GM19023 (cell line): ENCODE data around the gene SPHK1.

Experiments
- ATAC-seq: cut with Tn5 transposase; IDR thresholded peaks from one replicate; pipeline ENCODE4 v1.9.1; 2021; ENCODE audit warnings: mild to moderate bottlenecking, moderate library complexity; ENCODE audit not compliant: unreplicated experiment

The SPHK1 gene

DNA sequence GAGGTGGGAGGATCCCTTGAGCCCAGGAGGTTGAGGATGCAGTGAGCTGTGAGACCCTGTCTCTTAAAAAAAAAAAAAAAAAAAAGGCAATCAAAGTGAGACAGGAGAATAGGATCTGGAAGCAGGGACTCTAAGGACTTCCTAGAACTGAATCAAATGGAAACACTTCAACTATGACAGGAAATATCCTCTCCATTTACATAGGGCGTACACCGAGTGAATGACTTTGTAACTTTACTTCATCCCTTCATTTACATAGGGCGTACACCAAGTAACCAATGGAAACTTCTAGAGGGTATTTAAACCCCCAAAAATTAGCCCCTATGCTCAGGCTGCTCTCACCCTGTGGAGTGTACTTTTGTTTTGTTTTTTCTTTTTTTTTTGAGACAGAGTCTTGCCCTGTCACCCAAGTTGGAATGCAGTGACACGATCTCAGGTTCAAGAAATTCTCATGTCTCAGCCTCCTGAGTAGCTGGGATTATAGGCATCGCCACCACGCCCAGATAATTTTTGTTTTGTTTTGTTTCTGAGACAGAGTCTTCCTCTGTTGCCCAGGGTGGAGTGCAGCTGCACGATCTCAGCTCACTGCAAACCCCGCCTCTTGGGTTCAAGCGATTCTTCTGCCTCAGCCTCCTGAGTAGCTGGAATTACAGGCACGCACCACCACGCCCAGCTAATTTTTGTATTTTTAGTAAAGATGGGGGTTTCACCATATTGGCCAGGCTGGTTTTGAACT, 21.1 kb upstream of the SPHK1 start:
- no peak for ATAC-seq

DNA sequence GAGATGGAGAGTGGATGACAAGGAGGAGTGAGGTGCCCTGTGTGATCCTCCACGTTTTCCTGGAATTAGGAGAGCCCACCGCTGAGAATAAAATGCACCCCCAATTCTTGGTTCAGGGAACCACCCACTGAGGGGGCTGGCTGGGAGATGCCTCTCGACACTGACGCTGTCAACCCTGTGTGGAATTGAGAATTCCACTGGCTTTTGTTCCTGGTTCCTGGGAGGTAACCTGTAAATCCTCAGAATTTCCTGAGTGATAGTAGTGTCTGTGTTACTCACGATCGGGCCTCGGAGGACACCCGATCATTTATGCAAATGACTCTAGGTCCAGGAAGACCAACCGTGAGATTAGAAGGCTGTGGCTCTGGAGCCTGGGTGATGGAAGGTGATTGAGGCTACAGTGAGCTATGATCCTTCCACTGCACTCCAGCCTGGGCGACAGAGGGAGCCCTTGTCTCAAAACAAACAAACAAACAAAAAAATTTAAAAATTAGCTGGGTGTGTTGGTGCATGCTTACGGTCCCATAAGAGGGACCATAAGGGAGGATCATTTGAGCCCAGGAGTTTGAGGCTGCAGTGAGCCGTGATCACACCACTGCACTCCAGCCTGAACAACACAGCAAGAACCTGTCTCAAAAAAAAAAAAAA, 19.0 kb upstream of the SPHK1 start:
- no peak for ATAC-seq

DNA sequence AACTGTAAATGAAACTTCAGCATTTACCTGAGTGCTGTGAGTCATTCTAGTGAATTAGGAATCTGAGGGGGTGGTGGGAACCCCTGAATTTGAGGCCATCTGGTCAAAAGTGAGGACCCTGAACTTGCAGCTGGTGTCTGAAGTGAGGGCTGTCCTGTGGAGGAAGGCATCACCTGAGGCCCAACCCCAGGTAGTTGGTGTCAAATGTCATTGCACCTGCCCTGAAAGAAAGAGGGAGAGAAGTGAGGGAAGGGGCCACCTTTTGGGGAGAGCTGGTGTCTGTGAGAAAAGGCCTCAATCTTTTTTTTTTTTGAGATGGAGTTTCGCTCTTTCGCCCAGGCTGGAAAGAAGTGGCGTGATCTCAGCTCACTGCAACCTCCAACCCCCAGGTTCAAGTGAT, 18.2 kb upstream of the SPHK1 start:
- ATAC-seq = no peak

DNA sequence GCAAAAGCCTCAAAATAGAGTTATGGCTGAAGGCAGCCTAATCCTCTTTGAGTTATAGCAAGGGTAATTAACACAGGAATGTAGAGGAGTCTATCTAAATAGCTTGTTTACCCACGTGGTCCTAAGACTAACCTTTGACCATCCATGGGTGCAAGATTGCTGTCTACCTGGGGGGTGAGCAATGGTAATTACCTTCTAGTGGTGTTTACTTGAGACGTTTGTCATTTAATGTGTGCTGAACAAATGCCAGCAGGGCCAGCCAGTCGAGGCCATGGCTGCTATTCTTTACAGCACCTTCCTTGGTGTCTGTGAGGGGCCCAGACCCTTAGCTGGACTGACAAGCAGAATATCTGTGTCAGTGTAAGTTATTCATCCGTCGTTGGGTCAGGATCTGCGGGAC, 16.8 kb upstream of the SPHK1 start:
- ATAC-seq = no peak

DNA sequence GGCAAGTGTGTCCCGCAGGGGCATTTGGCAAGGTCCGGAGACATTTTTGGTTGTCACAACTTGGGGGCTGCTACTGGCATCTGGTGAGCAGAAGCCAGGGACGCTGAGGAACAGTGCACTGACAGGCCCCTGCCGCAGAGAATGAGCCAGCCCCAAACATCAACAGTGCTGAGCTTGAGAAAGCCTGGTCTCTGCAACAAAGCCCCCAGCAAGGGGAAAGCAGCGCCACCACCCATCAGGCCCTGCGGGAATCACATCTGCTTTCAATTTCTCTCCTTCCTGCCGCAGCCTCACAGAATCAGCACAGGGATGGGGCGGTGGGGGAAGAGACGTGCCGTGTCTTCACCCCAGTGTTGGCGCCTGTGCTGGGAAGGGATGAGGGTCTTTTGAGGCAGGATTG, 15.9 kb upstream of the SPHK1 start:
- no peak for ATAC-seq

DNA sequence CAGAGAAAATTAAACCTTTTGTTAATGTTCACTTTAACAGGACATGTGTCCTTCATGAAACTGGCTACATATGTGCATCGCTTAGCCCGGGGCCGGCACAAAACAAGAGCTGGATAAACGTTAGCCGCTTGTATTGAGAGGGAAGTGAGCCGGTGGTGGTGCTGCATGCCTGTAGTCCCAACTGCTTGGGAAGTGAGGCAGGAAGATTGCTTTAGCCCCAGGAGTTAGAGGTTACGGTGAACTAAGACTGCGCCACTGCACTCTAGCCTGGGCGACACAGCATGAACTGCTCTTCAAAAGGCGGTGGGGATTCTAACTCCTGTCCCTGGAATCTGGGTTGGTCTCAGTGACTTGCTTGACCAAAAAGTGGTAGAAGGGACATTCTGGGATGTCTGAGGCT, 15.0 kb upstream of the SPHK1 start:
- no peak for ATAC-seq

DNA sequence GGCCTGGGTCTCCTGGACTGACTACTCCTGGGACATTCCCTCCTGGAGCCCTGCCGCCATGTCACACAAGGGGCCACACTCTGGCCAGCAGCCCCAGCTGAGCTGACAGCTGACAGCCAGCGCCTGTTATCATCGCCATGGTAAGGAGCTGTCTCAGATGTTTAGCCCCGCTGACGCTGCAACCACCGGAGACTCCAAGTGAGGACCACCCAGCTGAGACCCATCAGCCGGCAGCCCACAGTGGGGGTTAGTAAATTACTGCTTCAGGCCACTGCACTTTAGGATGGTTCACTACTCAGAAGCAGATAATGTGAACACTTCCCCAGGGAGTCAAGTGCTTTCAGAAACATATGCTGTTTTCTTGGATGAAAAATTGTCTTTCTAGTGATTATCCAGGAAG, 14.6 kb upstream of the SPHK1 start:
- ATAC-seq = no peak

DNA sequence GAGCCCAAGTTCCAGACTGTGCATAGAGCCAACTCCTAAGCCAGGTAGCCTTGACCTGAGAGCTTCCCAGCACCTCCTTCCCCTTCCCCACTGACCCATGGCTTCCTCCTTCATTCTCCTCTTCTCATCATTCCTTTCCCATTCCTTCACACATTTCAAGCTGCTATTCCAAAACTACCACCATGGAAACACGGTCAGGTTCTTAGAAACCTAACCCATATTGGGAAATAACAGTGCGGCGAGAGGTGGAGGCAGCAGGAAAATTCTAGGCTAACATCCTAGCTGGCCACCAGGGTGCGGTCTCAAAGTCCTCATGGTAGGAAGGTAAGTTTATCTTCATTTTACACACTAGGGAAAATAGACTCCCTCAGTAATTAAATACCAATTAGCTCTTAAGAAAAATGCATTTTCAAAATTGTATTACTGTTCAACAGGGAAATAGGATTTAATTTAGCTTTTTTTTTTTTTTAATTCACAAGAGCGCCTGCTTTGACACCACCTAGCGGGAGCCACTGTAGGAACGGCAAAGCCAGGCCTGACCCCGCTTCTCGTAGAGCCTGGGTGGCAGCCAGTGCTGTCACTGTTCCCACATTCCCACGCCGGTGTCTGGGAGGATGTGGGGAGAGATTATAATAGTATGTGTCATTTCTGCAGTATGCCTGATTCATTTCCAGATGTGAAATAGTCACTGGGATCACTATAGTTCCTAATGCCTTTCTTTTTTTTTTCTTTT, 14.0 kb upstream of the SPHK1 start:
- ATAC-seq = no peak

DNA sequence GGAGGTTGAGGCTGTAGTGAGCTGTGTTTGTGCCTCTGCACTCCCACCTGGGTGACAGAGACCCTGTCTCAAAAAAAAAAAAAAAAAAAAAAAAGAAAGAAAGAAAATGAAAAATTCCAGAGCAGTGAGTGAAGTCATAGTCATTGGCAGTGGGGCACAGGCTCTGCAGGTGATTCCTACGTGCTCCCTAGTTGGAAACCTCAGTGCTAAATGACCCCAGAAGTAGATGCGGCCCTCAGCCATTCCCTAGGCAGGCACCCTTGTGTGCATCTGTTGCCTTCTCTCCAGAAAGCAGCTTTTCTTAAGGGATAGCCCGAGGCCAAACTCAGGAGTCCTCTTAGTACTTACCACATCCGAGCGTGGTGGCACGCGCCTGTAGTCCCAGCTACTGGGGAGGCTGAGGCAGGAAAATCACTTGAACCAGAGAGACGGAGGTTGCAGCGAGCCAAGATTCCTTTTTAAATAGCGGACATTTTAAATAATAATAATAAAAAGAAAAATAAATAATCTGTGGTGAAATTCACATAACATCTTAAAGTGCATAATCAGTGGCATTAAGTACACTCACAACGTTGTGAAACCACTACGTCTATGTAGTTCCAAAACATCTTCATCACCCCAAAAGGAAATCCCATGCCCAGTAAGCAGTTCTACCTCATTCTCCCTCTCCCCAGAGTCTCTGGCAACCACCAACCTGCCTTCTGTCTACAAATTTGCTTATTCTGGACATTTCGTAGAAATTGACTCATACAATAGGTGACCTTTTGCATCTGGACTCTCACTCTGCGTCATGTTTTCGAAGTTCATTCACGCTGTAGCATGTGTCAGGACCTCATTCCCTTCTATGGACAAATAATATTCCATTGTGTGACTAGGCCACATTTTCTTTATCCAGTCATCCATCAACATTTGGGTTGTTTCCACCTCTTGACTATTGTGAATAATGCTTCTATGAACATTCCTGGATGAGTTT, 12.5 kb upstream of the SPHK1 start:
- ATAC-seq = no peak

DNA sequence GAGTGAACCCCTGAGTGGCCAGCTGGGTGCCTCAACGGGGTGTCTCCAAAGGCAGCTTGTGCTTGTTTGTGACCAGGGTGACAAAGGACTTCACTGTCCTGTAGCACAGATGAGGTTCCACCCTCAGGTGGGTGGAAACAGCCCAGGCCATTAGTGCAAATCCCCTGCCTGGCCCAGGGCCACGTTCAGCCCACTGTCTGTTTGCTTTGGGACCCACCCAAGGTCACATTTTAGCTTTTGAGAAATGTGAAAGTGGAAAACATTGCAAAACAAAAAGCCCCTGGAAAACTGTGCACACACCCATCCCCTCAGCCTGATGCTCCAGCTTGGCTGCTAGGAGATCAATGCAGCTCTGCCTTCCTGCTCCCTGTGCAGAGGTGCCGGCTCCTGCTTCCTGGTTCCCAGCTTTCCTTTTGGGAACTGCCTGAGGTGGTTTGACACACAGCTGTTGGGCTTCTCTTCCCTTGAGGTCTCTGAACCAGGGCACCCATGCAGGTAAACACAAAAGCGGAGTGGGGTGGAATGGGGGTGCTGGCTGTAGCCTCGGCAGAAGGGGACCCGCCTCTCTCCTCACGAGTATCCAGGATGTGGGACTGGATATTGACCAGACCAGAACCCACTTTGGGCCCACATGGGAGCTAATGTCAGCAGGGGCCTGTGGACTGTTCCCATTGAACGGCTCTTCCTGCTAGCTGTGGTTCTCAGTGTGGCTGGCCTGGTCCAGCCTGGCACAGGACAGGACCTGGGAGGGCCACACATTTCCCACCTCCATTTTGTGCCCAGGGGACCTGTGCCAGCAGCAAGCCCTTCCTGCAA, 7.9 kb upstream of the SPHK1 start:
- ATAC-seq = no peak

DNA sequence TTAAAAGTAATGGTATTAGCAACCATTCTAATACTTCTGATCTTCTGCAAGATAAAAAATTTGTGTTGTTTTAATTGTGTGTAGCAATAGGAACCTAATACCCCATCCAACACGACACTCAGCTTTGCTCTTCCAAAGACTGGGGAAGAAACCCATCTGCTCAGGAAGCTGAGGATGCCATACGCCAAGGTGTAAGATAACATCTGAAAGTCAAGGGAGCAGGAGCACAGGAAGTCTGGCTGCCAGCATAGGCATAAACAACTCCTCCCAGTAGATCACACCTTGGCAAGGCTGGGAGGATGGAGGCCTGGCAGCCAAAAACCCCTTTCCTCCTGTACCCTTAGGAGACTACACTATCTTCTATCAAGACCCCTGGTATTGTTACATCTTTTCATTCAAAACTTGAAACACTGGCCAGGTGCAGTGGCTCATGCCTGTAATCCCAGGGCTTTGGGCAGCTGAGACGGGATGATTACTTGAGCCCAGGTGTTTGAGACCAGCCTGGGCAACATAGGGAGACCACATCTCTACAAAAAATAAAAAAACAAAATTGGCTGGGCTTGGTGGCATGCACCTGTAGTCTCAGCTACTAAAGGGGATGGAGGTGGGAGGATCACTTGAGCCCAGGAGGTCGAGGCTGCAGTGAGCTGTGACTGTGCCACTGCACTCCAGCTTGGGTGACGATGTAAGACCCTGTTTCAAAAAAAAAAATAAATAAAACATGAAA, 5.7 kb upstream of the SPHK1 start:
- ATAC-seq = no peak

DNA sequence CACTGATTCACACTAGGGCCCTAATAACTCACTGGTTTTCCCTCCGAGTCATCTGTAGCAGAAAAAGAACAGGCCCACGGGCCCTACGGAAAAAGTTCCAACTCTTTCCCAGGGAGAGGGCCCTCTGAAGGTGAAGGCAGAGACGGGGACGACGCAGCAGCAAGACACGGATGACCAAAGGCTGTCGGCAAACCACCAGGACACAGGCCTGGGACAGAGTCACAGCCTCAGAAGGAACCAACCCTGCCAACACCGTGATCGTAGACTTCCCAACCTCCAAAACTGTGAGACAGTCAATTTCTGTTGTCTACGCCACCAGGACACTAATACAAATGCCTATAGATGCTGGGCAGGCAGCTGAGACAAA, 5.2 kb upstream of the SPHK1 start:
- ATAC-seq = no peak

DNA sequence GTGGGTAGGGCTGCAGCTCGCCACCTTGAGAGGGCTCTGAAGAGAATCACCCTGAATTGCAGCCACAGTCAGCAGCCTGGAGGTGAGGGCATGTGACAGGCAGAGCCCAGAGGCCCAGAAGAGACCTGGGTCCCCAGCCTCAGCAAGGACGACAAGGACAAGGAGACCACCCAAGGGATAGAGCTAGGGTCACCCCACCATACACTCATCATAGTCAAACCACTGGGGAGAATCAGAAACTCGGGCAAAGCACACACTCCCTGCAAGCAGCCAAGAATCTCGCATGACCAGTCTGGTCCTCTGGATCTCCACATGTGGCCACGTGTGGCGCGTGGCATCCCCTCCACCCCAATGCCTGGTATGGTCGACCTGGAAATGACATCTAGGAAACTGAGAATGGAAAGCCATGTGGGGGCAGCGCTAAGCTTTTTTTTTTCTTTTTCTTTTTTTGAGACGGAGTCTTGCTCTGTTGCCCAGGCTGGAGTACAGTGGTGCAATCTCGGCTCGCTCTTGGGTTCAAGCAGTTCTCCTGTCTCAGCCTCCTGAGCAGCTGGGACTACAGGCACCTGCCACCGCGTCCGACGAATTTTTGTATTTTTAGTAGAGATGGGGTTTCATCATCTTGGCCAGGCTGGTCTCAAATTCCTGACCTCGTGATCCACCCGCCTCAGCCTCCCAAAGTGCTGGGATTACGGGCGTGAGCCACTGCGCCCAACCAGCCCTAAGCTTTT, 4.6 kb upstream of the SPHK1 start:
- ATAC-seq = no peak

DNA sequence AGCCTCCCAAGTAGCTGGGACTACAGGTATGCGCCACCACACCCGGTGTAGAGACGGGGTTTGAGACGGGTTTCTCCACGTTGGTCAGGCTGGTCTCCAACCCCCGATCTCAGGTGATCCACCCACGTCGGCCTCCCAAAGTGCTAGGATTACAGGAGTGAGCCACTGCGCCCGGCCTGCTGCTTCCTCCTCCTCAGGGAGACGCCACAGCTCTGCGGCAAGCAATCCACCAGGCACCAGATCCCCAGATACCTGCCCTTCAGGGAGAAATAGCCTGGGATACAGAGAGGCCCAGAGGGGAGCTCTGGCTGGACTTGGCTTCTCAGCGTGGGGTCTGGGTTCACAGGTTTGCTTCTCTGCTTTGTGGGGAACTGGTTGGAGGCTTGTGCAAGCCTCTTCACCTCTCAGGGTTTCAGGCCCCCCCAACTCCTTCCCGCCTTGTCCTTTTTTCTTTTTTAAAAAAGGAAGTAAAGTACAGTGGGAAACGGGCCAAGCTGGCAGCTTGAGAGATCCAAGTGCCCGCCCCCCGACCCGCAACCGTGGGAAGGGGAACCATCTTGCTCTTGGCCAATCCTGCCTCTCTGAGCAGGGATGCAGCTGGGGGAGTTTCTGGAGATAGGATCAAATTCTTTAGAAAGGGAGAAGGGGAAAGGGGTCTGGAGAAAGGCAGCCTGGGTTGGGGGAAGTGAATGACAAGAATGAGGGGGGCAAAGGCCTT, 2.6 kb upstream of the SPHK1 start:
- no peak for ATAC-seq

DNA sequence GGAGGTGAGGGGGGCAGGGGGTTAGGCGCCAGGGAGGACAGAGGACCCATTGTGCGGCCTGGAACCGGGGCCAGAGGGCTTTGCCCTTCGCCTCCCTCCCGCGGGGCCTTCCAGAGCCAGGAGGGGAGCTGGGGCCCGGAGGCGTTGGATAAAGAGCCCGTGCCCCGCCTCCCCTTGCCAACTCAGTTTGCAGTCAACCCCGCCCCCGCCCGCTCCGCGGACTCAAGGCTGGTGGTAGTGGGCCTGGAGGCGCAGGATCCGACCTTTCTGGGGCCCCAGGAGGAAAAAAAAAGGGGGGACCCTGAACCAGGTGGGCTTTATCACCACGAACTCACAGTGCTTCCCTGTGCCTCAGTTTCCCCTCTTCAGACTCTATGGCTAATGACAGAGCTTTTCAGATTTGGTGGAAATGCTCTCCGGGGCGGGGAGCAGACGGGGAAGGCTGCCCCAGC, 2.0 kb upstream of the SPHK1 start:
- no peak for ATAC-seq

DNA sequence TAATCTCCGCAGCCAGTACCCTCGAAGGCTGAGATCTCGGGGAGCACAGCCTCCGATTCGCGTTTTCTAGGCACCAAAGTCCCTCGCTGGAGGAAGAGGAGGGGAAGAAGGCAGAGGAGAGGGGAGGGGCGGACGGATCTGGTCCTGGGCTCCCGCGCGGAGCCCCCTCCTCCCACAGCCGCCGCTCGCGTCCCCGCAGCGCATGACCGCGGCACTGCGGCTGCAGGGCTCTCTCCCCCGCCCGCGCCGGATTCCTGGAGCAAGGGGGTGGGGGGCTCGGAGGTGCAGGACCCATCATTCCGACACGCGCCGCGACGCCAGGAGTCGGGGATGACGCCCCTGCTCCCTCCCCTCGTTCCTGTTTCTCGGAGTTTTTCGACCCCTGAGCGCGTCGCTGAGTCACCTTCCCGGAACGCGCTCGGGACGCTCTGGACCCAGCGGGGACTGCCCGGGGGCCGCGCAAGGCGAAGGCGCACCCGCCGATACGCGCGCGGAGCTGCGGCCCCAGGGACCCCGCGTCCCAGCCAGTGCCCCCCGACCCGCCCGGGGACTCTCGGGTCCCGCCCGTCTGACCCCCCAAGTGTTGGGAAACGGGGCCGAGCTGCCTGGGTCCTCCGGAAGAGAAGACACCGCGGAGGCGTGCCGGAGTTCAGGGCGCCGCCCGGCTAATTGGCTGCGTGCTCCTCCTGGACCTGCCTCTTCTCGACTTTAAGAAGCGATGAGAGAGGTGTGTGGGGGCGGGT, 1.4 kb upstream of the SPHK1 start:
- no peak for ATAC-seq

DNA sequence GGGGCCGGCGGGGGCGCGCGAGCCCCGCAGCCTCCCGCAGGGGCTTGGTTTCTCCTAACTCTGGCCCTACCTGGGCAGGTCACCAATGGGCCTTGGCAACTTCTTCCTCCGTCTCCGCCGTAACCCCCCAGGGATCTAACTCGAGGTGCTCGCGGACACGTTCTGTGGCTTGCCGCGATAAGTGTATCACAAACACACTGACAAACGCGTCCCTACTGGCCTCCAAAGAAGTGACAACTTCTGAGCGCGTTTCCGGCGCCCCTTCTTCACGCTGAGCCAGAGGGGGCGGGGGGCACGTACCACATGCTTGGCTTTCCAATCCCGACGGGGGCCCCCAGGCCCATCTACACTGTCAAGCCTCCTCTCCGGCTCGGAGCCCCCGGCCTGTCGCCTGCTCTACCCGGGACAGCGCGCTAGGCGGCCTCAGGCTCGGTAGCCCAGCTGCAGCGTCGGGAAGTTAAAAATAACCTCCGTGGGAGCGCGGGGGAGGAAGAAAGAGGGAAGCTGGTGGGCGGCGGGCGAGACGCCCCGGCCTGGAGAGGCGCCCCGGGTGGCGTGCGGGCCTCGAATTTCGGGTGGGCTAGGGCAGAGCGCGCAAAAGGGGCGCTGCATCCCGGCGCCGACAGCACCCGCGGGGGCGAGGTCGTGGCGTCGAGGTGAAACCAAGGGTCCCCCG, 725 bp upstream of the SPHK1 start:
- ATAC-seq = peak; percentile 8
